Measurements from ENCODE around the gene LIMS2. TPM values are rescaled to one million over a fixed set of nuclear protein-coding genes. Genes with fewer than 3 reads are reported as not detected.

The LIMS2 gene
- total RNA-seq, 1 donor from 2014 or later: 237 TPM

GRCh38 chr2:127630096-127630863, 45.0 kb downstream of the LIMS2 start:
- ATAC-seq (ENCODE audit: poor library complexity) (peak; percentile 6), DNase-seq (peak; percentile 51)
- intact Hi-C loops (cut with DNase I): no loop called here

DNA sequence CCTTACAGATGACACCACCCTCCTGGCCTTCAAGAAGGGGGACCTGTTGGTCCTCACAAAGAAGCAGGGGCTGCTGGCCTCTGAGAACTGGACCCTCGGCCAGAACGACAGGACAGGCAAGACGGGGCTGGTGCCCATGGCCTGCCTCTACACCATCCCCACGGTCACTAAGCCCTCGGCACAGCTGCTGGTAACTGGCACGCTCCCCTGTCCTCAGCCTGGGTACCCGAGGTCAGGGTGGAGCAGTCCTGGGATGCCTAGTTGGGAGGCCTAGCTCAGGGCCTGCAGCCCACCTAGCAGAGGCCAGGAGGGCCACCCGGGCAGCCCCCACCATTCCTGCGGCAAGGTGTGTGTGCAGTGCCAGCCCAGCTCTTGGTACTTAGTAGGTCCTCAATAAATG, 45.7 kb downstream of the LIMS2 start:
- ATAC-seq (ENCODE audit: poor library complexity) (no peak), DNase-seq (peak; percentile 27)
- intact Hi-C loops (cut with DNase I): no loop called here

DNA sequence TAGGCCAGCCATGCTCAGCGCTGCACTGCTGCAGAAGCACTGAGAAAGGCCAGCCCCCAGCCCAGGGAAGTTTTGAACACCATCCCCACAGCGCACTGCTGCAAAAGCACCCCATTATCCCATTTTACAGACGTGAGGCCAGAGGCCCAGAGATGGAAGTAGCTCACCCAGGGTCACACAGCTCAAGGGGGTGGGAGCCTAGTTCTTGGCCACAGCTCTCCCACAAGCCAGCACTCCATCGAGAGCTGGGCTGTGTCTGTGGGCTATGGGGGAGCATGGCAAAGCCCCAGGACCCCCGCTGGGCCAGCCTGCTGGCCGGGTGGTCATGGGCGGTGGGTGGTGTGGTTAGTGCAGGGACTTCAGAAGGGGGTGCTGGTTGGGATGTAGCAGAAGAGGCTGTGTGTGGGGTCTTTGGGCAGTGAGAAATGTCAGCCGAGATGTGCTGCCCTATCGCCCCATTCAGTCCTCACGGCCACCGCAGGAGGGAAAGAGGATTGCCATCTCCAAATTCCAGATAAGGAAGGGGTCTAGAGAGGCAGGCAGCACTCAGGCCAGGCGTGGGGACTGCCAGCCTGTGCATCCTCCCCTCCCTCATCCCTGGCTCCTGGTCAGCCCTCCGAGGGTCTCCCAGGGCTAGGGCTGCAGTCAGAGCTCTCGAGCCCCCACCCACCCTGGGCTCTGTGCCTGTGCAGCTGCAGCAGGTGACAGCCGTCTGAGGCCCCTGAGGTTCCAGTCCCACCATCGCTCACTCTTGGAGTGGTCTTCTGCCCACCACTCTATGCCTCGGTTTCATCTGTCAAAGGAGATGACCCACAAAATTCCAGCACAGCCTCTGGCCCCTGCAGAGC, 46.3 kb downstream of the LIMS2 start:
- peak; percentile 37 for DNase-seq
- intact Hi-C loops (cut with DNase I): no loop called here
- ATAC-seq (ENCODE audit: poor library complexity): no peak

GRCh38 chr2:127627740-127628571, 47.4 kb downstream of the LIMS2 start:
- ATAC-seq (ENCODE audit: poor library complexity) (no peak), DNase-seq (peak; percentile 26)
- intact Hi-C loops (cut with DNase I): no loop called here

- intact Hi-C loops (cut with DNase I): no loop called here
- ATAC-seq (ENCODE audit: poor library complexity) (no peak), DNase-seq (peak; percentile 32)
These were observed 48.2 kb downstream of the LIMS2 start for GRCh38 chr2:127626917-127627739.

- no peak for ATAC-seq (ENCODE audit: poor library complexity)
- intact Hi-C loops (cut with DNase I): no loop called here
These were observed 49.2 kb downstream of the LIMS2 start for GRCh38 chr2:127626175-127626574.

DNA sequence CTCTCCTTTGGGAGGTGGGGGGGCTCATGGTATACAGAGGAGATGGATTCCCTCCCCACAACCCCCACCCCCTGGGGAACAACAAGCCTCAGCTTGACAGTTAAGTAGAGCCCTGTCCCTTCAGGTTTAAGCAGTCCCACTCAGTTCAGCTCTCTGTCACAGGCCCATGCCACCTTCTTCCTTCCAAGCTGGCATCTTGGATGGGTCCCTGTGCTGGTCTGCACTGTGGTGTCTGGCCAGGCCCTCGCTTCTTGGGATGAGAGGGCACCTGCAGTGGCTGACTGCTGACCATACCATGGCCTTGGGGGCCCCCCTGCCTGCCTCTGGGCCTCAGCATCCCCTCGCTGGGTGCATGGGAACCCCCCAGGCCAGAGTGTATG, 49.8 kb downstream of the LIMS2 start:
- intact Hi-C loops (cut with DNase I): no loop called here
- no peak for DNase-seq
- no peak for ATAC-seq (ENCODE audit: poor library complexity)

More at GRCh38 chr2:127626175-127626574, 49.2 kb downstream of the LIMS2 start:
- DNase-seq: no peak

- ATAC-seq (ENCODE audit: poor library complexity): no peak
- intact Hi-C loops (cut with DNase I): no loop called here
- peak; percentile 34 for DNase-seq
These were observed 50.4 kb downstream of the LIMS2 start for GRCh38 chr2:127624756-127625571.

DNA sequence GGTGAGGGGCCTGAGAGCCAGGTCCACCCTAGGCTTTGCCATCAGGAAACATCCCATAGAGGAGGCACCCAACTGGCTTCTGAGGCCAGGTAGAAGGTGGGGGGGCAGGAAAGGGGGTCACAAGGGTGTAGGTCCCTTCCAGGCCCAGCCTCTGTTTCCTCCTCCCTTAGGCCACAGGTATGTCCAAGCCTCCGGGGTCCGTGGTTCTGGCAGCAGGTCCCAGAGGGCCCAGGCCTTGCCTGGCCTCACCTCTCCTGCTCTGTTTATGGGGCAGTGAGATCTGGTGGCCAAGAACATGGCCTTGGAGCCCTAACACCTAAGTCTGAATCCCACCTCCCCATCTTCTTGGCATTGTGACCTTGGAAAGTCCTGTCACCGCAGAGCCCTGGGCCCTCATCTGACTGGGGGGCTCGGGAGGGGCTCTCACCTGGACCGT, 51.0 kb downstream of the LIMS2 start:
- intact Hi-C loops (cut with DNase I): no loop called here
- no peak for ATAC-seq (ENCODE audit: poor library complexity)
- DNase-seq: peak; percentile 35

DNA sequence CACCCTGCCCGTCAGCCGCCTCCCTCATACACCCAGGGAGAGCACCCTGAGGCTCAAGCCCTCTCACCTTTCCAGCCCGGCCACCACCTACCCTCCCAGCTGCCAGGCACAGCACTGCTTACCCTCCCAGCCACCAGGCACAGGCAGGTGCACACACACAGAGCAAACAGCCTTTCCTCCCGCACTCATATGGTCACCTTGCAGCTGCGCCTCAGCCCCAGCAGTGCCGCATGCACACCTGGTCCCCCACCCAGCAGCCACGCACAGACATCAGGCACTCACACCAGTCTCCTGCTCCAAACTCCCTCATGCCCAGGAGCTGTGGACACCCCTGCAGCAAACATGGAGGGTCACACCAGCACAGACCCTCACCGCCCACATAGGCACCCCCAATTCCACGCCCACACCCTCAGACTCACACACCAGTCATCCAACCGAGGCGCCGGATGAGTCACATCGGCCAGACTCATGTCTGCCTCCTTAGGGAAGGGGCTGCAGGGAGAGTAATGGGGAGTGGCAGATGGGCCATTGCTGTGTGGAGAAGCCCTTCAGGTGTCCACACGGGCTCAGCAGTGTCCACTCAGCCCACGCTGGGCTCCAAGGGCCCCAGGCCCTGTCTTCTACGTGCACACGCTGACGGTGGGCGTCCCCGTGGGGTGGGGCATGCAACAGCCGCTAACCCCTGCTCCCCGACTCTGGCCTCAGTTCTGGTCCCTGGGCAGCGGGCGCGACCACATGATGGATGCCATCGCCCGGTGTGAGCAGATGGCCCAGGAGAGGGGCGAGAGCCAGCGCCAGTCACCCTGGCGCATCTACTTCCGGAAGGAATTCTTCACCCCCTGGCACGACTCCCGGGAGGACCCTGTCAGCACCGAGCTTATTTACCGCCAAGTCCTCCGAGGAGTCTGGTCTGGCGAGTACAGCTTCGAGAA, 51.7 kb downstream of the LIMS2 start:
- ATAC-seq (ENCODE audit: poor library complexity) (no peak), DNase-seq (peak; percentile 33)
- intact Hi-C loops (cut with DNase I): no loop called here

GRCh38 chr2:127622561-127623387, 52.6 kb downstream of the LIMS2 start:
- DNase-seq: no peak
- intact Hi-C loops (cut with DNase I): no loop called here
- ATAC-seq (ENCODE audit: poor library complexity): no peak

DNA sequence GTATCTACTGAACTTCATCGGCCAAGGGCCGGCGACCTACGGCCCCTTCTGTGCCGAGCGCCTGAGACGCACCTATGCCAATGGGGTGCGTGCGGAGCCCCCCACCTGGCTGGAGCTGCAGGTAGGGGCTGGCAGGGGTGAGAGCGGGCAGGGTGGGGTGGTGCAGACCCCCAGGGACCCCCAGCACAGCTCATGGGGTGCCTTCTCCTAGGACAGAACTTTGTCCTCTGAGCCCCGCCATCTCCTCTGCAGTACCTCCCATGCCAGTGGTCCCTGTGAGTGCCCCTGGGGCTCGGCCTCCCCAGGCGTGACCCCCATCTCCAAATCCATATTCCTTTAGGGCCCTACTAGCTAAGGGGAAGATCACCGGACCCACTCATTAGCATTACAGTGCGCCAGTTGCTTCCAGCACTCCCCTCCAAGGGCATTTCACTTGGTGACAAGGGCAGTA, 53.3 kb downstream of the LIMS2 start:
- intact Hi-C loops (cut with DNase I): no loop called here
- ATAC-seq (ENCODE audit: poor library complexity): no peak
- DNase-seq: no peak

DNA sequence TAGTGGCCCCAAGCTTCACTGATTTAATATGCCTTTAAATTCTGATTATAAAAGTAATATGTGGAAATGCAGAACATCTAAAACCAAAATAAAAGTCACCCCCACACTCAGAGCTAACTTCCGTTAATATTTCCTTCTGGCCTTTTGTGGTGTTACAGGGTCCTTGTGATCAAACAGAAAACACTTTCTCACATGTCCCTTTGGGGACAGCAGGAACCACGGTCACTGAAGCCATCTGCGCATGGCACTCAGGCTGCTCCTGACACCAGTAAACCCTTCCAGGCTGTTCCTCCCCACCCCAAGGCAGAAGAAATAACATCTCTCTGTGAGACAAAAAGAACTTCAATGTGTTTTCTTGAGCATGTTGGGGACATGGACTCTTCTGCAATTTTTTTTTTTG, 54.5 kb downstream of the LIMS2 start:
- DNase-seq (no peak), ATAC-seq (ENCODE audit: poor library complexity) (no peak)
- intact Hi-C loops (cut with DNase I): no loop called here

DNA sequence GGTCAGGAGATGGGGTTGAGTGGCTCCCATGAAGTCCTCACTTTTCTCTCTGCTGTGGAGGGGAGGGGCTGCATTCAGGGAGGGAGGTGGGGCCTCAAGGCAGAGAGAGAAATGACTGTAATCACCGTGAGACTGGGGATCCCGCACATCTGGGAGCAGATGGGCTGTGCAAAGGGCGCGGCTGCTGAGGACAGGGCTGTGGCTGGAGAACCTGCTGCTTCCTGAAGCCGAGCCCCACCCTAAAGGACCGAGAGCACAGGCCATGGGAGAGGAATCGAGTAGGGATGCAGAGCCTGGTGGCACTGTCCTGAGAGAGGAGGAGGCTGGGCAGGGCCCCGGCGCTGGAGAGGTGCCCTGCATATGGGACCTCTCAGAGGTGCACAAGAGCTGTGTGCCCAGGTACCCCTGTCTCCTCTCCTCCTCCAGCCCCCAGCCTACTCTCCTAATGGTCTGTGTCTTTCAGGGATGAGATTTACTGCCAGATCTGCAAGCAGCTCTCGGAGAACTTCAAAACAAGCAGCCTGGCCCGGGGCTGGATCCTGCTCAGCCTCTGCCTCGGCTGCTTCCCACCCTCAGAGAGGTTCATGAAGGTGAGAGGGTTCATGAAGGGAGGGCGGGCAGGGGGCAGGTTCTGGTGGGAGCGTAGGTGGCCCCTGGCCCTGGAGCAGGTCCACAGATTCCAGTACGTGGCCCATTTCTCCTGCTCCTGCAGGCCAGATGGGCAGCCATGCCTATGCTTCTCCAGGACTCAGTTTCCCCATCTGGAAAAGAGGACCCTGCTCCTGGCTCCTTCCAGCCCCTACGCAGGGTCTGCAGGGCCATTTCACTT, 55.2 kb downstream of the LIMS2 start:
- DNase-seq: no peak
- no peak for ATAC-seq (ENCODE audit: poor library complexity)
- intact Hi-C loops (cut with DNase I): no loop called here

DNA sequence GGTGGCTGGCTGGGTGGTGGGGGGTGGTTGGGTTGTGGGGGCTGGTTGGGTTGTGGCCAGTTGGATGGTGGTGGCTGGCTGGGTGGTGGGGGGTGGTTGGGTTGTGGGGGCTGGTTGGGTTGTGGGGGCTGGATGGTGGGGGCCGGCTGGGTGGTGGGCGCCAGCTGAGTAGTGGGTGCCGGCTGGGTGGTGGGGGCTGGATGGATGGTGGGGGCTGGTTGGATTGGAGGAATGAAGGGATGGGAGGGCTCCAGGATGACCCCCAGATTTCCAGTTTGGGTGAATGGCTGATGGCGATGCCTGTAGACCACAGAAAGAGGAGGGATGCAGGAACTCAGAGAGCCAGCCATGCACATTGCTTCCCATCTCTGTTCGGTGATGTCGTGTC, 56.1 kb downstream of the LIMS2 start:
- DNase-seq (no peak), ATAC-seq (ENCODE audit: poor library complexity) (no peak)
- intact Hi-C loops (cut with DNase I): no loop called here
